Raji (cell line): Measurements from ENCODE around the gene PTRHD1.

ENCODE experiments used
- POLR2A ChIP-seq: IDR thresholded peaks from 2 replicates; pipeline ENCODE4 v1.6.1; 2011; ENCODE audit warnings: low read depth, low read length, control low read depth; ENCODE audit not compliant: insufficient read depth

Gene PTRHD1

DNA sequence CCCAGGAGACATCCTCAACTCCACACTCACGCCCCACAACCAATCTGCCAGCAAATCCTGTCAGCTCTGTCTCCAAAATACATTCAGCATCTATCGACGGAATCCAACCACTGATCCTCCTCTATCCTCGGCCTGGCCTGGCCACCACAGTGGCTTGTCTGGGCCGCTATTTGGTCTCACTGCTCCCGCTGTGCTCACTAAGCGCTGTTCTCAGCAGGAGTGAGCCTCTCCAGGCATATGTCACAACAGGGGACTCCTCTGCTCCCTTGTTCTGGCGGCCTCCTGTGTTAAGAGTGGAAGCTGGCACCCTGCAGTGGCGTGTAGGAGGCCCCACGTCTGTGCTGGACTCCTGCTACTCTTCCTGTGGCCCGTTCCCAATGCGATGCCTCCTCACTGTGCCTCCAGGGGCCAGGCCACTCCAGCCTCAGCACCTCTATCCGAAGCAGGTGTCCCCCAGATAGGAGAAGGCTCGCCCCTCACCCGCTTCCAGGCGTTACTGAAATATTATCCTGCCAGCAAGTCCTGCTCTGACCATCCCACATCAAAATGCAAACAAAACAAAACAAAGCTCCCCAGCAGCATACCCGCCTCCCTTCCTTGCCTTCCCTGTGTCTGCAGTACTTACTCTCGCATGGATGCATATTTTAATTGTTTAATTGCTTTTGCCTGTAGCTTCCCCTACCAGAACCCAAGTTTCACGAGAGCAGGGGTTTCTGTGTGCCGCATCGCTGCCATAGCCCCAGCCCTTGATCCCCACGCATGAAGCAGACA, 39.9 kb upstream of the PTRHD1 start:
- TF ChIP-seq POLR2A: no peak

DNA sequence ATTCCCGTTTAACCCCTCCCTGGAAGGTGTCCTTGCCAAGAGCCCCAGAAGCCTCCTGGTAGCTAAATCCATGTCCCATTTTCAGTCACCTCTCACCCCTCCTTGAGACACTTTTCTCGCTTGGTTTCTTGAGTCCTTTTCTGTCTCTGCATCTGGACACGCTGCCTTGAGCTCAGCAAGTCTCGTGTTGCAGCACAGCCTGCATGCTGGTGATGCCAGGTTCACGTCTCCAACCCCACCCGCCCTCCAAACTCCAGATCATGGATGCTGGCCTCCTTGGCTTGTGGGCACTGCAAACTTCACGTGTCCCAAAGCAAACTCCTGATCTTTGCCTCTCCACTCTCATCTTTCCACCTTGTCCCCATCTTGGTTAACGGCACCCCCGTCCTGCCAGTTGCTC, 39.3 kb upstream of the PTRHD1 start:
- no peak for TF ChIP-seq POLR2A

DNA sequence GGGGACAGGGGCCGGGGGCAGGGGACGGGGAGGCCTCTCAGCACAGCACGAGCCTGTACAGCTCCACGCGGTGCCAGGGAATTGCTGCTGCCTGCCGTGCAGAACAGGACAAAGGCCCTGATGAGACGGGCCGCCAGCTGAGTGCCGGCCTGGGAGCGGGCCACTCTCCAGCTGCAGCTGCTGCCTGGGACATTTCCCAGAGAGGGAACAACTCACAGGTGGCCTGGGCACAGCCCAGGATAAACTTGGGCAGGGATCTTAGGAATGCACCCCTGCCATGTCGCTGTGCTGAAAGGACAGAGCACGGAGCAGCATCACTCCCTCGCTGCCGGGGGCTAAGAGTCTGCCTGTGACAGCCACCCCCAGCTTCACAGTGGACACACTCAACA, 38.9 kb upstream of the PTRHD1 start:
- TF ChIP-seq POLR2A: no peak

DNA sequence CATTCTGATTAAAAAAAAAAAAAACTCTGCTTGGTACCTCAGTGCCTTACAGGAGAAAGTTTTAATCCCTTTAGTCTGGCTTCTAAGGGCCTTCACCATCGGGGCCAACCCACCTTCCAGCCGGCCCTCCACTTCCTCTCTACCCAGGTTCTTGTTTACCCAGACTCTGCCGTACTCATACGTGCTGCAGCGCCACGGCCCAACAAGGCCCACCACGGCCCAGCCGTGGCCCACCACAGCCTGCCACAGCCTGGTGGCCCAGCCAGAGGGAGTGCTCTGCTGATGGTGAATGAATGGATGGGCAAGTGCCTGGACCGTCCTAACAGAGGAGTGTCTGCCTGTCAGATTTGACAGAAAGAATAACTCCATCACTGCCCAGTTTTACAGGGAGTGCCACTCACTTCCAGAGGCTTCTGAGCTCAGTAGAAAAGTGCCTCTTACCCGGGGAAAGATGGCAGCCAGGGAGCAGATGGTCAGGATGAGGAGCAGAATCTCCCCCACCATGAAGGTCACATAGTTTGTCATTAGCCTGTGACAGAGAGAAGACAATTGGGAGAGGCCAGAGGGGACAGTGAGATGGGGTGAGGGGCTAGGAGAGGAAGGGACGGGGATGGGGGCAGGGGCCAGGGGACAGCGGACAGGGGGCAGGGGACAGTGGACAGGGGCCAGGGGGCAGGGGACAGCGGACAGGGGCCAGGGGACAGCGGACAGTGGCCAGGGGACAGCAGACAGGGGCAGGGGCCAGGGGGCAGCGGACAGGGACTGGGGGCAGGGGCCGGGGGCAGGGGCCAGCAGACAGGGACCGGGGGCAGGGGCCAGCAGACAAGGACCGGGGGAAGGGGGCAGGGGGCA, 38.3 kb upstream of the PTRHD1 start:
- no peak for TF ChIP-seq POLR2A

DNA sequence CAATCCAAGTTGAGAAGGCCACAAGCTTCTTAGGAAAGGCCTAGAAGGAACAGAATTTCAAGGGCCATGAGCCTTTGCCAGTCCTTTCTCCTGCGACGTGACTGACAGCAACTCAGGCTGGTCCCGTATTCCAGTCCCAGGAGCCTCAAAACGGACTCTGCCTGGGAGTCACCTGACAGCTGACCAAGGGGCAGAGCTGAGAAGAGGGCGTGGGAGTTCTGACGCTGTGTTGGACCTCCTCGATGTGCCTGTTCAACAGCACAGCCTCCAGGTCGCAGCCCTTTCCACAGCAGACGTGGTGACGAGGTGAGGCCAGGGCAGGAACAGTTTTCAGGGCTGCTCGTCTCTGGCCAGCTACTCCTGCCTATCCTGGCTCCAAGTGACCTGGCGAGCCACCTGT, 37.6 kb upstream of the PTRHD1 start:
- no peak for TF ChIP-seq POLR2A

DNA sequence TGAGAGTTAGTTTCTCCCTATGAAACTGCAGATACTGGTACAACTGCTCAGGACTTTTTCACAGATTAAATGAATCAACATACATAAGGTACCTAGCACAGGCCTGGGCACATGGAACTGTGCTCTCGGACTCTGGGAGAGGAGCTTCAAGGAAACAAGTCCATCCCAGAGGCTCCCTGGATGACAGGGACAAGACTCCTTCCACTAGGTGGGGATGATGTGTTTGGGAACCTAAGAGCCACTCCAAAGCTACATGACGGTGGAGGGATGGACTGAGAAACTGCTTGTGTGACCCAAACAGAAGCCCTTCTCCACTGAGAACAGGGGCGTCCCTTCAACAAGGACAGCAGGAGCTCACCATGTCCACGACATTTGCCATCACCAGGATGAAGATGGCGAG, 37.2 kb upstream of the PTRHD1 start:
- TF ChIP-seq POLR2A: no peak

DNA sequence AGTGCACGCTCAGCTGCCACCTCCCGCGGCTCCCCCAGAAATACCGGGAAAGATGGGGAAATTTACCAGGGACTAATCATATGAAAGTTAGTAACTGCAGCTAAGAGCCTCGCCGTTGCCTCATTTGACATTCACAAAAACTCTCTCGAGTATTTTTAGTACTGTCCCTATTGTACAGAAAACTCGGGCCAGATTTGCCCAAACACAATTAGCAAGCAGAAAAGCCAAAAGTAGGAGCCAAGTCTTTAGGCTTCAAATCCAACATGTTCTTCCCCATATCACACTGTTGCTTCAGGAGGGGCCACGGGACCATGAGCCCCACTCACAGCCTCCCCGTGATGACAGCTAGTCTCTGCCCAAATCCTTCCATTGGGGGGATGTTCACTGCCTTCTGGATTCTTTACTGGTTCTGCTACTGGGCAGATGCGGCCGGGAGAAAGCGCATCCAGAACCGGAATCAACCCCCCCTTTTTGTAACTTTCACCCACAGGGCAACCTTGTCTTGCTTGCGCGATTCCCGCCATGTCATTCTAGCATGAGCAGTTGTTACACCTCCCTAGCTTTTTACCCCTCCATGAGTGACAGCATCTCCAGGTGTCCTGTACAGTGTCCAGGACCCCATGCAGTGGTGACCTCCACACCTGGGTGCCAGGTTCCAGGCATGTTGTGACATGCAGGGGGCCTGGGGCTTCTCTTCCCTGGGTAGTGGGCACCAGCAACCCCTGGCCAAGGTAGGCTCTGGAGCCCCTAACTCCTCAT, 35.2 kb upstream of the PTRHD1 start:
- TF ChIP-seq POLR2A: no peak

DNA sequence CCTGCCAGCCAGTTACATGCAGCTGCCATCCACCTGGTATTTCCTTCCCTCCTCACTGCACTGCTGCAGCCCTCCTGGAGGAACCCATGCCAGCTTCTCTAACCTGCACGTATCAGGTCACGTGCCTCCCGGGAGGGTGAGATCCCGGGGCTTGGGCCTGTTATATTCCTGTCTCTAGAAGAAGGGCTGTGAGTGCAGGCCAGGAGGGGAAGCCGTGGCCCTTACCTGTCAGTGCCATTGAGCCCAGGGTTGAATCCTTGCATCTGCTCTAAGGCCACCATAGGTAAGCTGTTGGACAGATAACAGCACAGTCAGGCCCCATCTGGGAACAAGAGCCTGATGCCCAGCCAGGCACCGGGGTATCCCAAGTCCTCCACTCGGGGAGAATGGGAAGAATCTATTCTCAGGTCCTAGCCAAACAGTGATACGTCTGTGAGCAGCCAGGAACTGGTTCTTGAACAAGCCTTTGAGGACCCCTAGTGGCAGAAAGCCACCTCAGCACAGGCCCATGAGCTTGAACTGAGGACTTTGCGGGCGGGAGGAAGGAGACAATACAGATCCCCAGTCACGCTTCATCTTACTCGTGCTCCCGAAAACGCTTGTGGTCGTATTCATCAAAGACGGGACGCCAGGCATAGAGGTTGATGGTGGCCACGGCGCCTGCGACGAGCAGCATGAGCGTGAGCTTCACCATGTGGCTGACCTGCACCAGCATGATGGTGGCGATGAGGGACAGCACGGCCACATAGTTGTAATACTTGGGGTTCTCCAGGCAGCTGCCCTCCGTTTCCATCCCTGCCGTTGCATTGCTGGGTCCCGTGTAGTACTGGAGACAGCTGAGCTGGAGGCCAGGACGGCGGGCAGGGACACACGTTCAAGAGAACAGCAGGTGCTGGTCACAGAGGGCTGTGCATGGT, 34.4 kb upstream of the PTRHD1 start:
- TF ChIP-seq POLR2A: no peak

DNA sequence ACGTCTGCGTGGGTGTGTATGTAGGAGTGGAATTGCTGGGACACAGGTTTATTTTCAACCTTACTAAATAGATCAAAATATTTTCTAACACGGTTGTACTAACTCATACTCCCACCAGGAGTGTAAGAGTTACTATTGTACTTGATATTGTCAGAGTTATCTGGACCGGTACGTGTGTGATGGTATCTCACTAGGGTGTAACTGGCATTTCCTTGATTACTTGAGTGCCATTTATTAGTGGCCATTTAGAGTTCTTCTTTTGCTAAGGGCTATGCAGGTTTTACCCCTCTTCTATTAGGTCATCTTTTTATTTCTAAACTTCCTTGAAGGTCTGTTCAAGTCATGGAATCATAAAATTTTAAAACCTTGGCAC, 33.6 kb upstream of the PTRHD1 start:
- TF ChIP-seq POLR2A: no peak

DNA sequence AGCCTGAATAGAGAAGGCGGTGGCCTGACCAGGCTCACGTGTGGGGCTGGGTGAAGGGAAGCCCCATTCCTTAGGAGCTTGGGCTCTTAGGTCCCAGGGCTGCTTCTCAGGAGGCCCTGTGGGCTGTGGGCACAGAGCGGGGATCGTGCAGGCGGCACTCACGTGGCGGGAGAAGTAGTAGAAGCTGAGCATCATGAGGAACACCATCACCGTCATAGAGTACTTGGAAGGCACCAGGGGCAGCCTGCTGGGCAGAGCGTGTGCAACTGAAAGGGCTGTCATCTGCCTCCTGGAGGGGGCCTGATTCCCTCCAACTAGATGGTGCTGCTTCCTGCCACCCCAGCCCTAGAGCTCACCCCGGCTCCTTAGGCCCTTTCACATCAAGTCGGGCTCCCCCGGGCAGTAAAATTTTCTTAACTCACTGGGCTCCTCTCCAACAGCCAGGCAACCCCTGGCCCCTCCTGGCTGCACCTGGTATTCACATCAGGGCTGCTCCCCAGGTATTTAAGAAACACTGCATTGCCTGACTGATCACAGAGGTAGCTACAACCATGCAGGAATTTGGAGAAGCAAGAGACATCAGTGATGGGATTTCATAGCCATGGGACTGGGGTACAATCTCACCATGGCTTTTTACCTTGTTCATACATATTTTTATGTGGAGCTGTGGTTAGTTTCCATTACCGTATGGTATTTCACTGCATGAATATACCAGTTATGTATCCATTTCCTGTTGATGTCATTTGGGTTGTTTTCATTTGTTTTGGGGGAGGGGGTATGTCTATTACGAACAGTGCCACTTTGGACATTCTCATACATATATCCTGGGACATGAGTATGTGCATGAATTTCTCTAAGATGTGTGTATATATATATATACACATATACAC, 32.9 kb upstream of the PTRHD1 start:
- no peak for TF ChIP-seq POLR2A

DNA sequence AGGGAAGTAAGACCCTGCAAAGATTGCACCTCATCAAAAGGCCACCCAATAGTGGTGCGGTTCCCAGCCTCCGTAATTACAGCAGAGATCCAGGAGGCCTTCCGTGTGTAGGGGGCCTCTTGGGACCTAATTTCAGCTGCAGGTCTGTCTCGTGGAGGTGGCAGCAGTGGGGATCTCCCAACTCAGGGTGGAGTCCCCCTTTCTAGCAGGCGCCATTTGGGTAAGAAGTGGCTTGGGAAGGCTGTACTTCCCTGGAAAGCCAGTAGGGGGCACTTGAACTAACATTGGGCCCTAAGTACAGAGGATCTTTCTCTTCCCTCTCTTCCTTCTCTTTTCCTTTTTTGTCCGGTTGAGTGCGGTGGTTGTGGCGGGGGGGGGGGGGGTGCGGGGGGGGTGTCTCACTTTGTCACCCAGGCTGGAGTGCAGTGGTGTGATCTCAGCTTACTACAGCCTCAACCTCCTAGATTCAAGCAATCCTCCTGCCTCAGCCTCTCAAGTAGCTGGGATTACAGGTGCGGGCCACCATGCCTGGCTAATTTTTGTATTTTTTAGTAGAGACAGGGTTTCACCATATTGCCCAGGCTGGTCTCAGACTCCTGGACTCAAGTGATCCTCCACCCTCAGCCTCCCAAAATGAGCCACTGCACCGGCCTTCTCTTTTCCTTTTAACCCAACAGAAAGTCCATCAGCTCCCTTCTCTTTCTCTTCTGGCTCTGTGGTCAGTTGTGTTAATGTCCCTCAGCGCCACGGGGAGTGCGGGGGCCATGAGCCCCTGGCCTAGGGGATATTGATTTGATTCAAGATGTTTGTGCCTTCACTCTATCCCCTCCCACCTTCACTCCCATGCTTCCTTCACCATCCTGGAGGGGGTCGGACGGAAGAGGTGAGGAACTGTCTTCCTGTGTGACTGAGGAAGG, 32.0 kb upstream of the PTRHD1 start:
- no peak for TF ChIP-seq POLR2A

DNA sequence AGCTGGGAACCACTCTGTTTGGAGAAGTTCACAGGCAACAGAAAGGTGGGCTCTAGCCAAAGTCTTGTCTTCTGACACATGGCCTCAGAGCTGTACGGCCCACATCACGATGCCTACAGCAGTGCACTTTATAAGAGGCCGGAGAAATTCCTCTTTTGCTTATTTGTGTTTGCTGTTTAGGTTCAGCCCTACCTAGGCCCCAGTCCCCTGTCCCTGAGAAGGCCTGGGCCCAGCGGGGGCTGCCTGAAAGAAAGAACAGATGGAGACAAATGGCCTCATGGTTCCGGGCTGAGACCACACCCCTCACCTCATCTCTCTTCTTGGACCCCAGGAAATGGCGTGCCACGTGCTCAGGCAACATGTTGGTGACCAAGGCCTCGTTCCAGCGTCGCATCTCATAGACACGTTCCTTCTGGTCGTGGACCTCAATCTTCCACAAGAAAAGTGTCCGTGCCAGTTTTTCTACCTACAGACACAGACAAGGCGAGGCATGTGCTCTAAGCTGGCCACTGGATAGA, 30.9 kb upstream of the PTRHD1 start:
- TF ChIP-seq POLR2A: no peak
